Naive B cell (primary cell): ENCODE measurements around the gene PRICKLE2. TPM values are rescaled to one million over a fixed set of nuclear protein-coding genes. Genes with fewer than 3 reads are reported as not detected.

ENCODE experiments used
- ATAC-seq, 2 donors: fragments of 150-1000 bp; cut with Tn5 transposase; 2 replicates each; pipeline ENCODE4 v1.10.0; 2021; ENCODE audit warnings: low read depth in 2 of 2, mild to moderate bottlenecking in 2 of 2, moderate library complexity in 2 of 2
- DNase-seq: peaks from one replicate; pipeline ENCODE4 v3.0.0; 2022
- H3K27ac Mint-ChIP-seq, 6 donors: one replicate each; pipeline ENCODE4 v1.8.0; 2020 to 2022; ENCODE audit warnings: mild to moderate bottlenecking in 6 of 6, mixed read lengths in 6 of 6, moderate library complexity in 5 of 6, inconsistent platforms in 2 of 6
- H3K27me3 Mint-ChIP-seq, 3 donors: one replicate each; pipeline ENCODE4 v1.8.0; 2021 to 2022; ENCODE audit warnings: mixed read lengths in 3 of 3, mild to moderate bottlenecking in 1 of 3
- H3K36me3 Mint-ChIP-seq, 2 donors: one replicate each; pipeline ENCODE4 v1.8.0; 2020 to 2022; ENCODE audit warnings: mixed read lengths in 2 of 2, inconsistent platforms in 1 of 2, mild to moderate bottlenecking in 1 of 2
- H3K4me1 Mint-ChIP-seq, 3 donors: one replicate each; pipeline ENCODE4 v1.8.0; 2020 to 2022; ENCODE audit warnings: mixed read lengths in 3 of 3, inconsistent platforms in 1 of 3, mild to moderate bottlenecking in 1 of 3, moderate library complexity in 1 of 3
- H3K4me3 Mint-ChIP-seq, 8 donors: one replicate each; pipeline ENCODE4 v1.8.0; 2020 to 2022; ENCODE audit warnings: mild to moderate bottlenecking in 8 of 8, mixed read lengths in 8 of 8, moderate library complexity in 8 of 8, inconsistent platforms in 2 of 8
- H3K9me3 Mint-ChIP-seq, 7 donors: one replicate each; pipeline ENCODE4 v1.8.0; 2020 to 2022; ENCODE audit warnings: mixed read lengths in 7 of 7, mild to moderate bottlenecking in 5 of 7, inconsistent platforms in 2 of 7, moderate library complexity in 1 of 7
- polyA plus RNA-seq, 6 donors: library from polyadenylated mRNA; unstranded; fragments of 300-500 nt; fragmentation: Illumina TruSeq; gene quantifications; one replicate each; pipeline ENCODE4 v1.2.3, GENCODE V29; 2021; ENCODE audit warnings: low read depth in 6 of 6

Gene PRICKLE2
- polyA plus RNA-seq, 6 donors from 2014 or later = not detected

DNA sequence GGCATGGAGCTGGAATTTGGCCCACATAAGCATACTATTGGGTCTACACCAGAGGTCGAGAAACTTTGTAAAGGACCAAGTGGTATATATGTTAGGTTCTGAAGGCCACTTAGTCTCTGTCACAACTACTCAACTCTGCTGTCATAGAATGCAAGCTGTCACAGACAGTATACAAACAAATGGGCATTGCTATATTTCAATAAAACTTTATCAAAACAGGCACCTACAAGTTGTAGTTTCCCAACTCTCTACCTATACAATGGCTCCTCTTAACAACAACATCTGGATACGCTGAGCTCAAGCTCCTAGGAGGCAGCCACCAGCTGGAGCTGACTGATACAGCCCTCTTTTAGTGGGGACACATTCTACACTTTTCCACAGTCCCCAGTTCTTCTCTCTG, 15.7 kb upstream of the PRICKLE2 start:
- no peak for DNase-seq
- H3K4me1 Mint-ChIP-seq = no peaks in the 10 kb centered on the region
- no peak for ATAC-seq
- peaks cover 3 to 14% (median 10%) of the 10 kb centered on the region in 7 donors for H3K9me3 Mint-ChIP-seq
- no peak overlapping the region for H3K27ac Mint-ChIP-seq
- no peak overlapping the region for H3K4me3 Mint-ChIP-seq
- H3K27me3 Mint-ChIP-seq = peaks cover 0 to 5% (median 0%) of the 10 kb centered on the region in 3 donors
- H3K36me3 Mint-ChIP-seq = no peaks in the 10 kb centered on the region

DNA sequence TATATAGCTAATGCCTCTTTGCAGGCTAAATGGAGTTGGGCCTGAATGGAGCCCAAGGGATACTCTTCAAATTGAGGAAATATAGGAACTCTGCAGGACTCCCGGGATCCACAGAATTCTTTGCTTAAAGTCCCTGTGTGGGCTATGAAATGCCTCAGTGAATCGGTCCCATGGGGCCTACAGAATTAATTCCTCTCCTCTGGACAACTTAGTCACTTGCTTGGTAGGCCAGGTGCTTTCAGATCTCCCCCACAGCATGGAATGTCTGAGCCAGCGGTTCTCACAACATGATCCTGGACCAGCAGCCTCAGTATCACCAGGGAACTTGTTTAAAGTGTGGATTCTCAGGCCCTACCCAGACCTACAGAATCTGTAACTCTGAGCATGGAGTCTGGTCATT, 15.1 kb upstream of the PRICKLE2 start:
- DNase-seq = no peak
- Mint-ChIP-seq H3K27me3 (peaks cover 0 to 5% (median 0%) of the 10 kb centered on the region in 3 donors), H3K4me1 (no peaks in the 10 kb centered on the region), H3K27ac (no peak overlapping the region), H3K9me3 (peaks cover 3 to 18% (median 10%) of the 10 kb centered on the region in 7 donors), H3K4me3 (no peak overlapping the region), H3K36me3 (no peaks in the 10 kb centered on the region)
- no peak for ATAC-seq

DNA sequence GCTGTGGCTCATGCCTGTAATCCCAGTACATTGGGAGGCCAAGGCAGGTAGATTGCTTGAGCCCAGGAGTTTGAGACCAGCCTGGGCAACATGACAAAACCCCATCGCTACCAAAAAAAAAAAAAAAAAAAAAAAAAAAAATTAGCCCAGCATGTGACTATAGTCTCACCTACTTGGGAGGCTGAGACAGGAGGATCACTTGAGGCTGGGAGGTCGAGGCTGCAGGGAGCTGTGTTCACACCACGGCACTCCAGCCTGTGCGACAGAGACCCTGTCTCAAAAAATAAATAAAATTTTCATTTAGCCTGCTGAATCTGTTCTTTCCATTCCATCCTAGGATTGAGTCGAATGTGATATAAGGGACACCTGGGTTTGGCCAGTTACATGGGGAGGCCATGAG, 14.6 kb upstream of the PRICKLE2 start:
- Mint-ChIP-seq H3K36me3 (no peaks in the 10 kb centered on the region), H3K9me3 (peaks cover 3 to 23% (median 11%) of the 10 kb centered on the region in 7 donors), H3K27ac (no peak overlapping the region), H3K27me3 (peaks cover 0 to 5% (median 0%) of the 10 kb centered on the region in 3 donors), H3K4me3 (no peak overlapping the region), H3K4me1 (no peaks in the 10 kb centered on the region)
- DNase-seq = no peak
- ATAC-seq = no peak

GRCh38 chr3:64238971-64239667, 13.9 kb upstream of the PRICKLE2 start:
- Mint-ChIP-seq H3K27ac (no peak overlapping the region), H3K4me1 (no peaks in the 10 kb centered on the region), H3K27me3 (peaks cover 0 to under 1% (median 0%) of the 10 kb centered on the region in 3 donors), H3K4me3 (no peak overlapping the region), H3K9me3 (peaks cover 3 to 26% (median 12%) of the 10 kb centered on the region in 7 donors), H3K36me3 (no peaks in the 10 kb centered on the region)
- ATAC-seq = no peak
- DNase-seq = no peak

DNA sequence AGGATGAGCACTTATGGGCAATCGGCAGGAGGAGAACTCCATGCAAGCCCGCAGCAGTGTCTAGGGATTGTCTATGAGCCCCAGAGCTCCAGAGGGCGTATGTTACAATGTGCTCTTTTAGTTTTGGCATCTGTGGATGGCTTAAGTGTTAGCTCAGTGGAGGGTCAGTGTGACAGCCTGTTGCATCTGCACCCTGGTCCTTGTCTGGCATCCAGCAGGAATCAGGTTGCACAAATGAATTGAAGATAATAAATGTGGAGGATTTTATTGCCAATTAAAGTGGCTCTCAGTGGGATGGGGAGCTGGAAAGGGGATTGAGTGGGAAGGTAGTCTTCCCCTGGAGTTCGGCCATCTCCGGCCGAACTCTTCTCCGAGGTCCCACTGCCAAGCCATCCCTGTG, 11.8 kb upstream of the PRICKLE2 start:
- H3K4me1 Mint-ChIP-seq = no peaks in the 10 kb centered on the region
- no peaks in the 10 kb centered on the region for H3K36me3 Mint-ChIP-seq
- no peaks in the 10 kb centered on the region for H3K27me3 Mint-ChIP-seq
- ATAC-seq (no peak), DNase-seq (no peak)
- H3K4me3 Mint-ChIP-seq = no peak overlapping the region
- H3K9me3 Mint-ChIP-seq = peaks cover 4 to 26% (median 12%) of the 10 kb centered on the region in 7 donors
- peak overlapping the region in 1 of 6 donors; percentile 81 for H3K27ac Mint-ChIP-seq

GRCh38 chr3:64235605-64236004, 10.3 kb upstream of the PRICKLE2 start:
- Mint-ChIP-seq H3K4me3 (no peak overlapping the region), H3K36me3 (no peaks in the 10 kb centered on the region), H3K4me1 (no peaks in the 10 kb centered on the region), H3K9me3 (peaks cover 4 to 26% (median 11%) of the 10 kb centered on the region in 7 donors), H3K27ac (no peak overlapping the region), H3K27me3 (no peaks in the 10 kb centered on the region)
- no peak for DNase-seq
- no peak for ATAC-seq

DNA sequence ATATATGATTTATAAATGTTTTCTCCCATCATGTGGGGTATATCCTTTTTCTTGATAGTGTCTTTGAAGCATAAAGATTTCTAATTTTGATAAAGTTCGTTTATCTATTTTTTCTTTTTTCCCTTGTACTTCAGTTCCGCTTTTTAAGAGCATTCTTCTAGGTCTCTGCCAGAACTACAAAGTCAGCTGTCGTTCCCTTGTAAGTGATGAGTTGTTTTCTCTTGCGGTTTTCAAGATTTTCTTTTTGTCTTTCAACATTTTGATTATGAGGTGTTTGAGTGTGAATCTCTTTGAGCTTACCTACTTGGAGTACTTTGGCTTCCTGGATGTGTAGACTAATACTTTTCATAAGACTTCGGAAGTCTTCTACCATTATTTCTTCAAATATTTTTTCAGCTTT, 9.3 kb upstream of the PRICKLE2 start:
- ATAC-seq (no peak), DNase-seq (no peak)
- Mint-ChIP-seq H3K4me1 (no peaks in the 10 kb centered on the region), H3K36me3 (no peaks in the 10 kb centered on the region), H3K9me3 (peaks cover 4 to 26% (median 11%) of the 10 kb centered on the region in 7 donors), H3K27me3 (no peaks in the 10 kb centered on the region), H3K27ac (no peak overlapping the region), H3K4me3 (no peak overlapping the region)

GRCh38 chr3:64232821-64233220, 7.6 kb upstream of the PRICKLE2 start:
- peaks cover 3 to 24% (median 9%) of the 10 kb centered on the region in 7 donors for H3K9me3 Mint-ChIP-seq
- DNase-seq = no peak
- H3K36me3 Mint-ChIP-seq = no peaks in the 10 kb centered on the region
- ATAC-seq = no peak
- no peak overlapping the region for H3K27ac Mint-ChIP-seq
- peaks cover 0 to 5% (median 0%) of the 10 kb centered on the region in 3 donors for H3K27me3 Mint-ChIP-seq
- no peaks in the 10 kb centered on the region for H3K4me1 Mint-ChIP-seq
- no peak overlapping the region for H3K4me3 Mint-ChIP-seq

GRCh38 chr3:64229903-64230302, 4.6 kb upstream of the PRICKLE2 start:
- Mint-ChIP-seq H3K9me3 (peaks cover 0 to 6% (median 4%) of the 10 kb centered on the region in 7 donors), H3K4me3 (no peak overlapping the region), H3K36me3 (no peaks in the 10 kb centered on the region), H3K27ac (no peak overlapping the region), H3K27me3 (peaks cover 5 to 8% (median 7%) of the 10 kb centered on the region in 3 donors), H3K4me1 (peaks cover 0 to 3% (median 0%) of the 10 kb centered on the region in 3 donors)
- no peak for DNase-seq
- ATAC-seq = no peak

- Mint-ChIP-seq H3K4me1 (peaks cover 0 to 5% (median 0%) of the 10 kb centered on the region in 3 donors), H3K4me3 (no peak overlapping the region), H3K27me3 (peaks cover 5 to 12% (median 10%) of the 10 kb centered on the region in 3 donors), H3K27ac (no peak overlapping the region), H3K9me3 (peaks cover 0 to 5% (median 0%) of the 10 kb centered on the region in 7 donors), H3K36me3 (no peaks in the 10 kb centered on the region)
- DNase-seq (no peak), ATAC-seq (no peak)
These were observed 2.8 kb upstream of the PRICKLE2 start for GRCh38 chr3:64228110-64228509.

GRCh38 chr3:64226730-64227129, 1.5 kb upstream of the PRICKLE2 start:
- Mint-ChIP-seq H3K27me3 (peaks cover 5 to 12% (median 10%) of the 10 kb centered on the region in 3 donors), H3K4me3 (no peak overlapping the region), H3K4me1 (peaks cover 0 to 5% (median 0%) of the 10 kb centered on the region in 3 donors), H3K36me3 (no peaks in the 10 kb centered on the region), H3K27ac (no peak overlapping the region), H3K9me3 (peaks cover 0 to 4% (median 0%) of the 10 kb centered on the region in 7 donors)
- DNase-seq (no peak), ATAC-seq (no peak)

DNA sequence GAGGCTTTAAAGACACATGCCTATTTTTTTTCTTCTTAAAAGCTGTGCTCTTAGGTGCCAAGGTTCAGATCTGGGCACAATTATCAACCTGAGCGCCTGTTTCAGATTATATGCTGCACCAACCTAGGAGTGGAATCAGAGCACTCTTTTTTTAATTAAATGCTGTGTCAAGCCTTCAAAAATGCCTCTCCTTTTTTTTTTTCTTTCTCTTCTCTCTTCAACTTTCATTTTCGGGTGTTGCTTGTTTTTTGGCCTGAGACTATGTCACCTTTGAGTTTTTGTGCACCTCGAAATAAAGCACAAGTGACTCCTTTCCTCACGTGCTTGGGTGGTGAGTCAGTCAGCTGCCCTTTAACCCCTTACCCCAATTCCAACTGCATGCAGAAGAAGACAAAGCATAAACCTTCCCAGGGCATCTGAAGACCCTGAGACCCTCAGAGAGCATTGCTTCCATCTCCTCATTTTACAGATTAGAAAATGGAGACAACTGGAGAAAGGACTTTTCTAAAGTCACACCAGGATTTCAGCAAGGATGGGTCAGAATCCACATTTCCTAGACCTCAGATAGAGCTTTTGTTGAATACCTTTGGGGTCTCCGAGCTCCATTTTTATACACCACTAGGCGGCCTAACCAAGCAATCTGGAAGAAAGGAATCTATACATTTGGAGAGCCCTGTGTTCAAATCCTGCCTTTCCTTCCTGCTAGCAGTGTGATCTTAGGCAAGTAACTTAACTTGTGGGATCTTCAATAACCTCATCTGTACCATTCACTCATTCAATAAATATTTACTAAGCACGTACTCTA, 631 bp upstream of the PRICKLE2 start:
- DNase-seq (no peak), ATAC-seq (no peak)
- Mint-ChIP-seq H3K27me3 (peaks cover 5 to 12% (median 10%) of the 10 kb centered on the region in 3 donors), H3K4me1 (peaks cover 0 to 5% (median 0%) of the 10 kb centered on the region in 3 donors), H3K36me3 (no peaks in the 10 kb centered on the region), H3K27ac (peak overlapping the region in 1 of 6 donors; percentile 72), H3K4me3 (peak overlapping the region in 2 of 8 donors; percentile 18 to 65), H3K9me3 (peaks cover 0 to 4% (median 0%) of the 10 kb centered on the region in 7 donors)

DNA sequence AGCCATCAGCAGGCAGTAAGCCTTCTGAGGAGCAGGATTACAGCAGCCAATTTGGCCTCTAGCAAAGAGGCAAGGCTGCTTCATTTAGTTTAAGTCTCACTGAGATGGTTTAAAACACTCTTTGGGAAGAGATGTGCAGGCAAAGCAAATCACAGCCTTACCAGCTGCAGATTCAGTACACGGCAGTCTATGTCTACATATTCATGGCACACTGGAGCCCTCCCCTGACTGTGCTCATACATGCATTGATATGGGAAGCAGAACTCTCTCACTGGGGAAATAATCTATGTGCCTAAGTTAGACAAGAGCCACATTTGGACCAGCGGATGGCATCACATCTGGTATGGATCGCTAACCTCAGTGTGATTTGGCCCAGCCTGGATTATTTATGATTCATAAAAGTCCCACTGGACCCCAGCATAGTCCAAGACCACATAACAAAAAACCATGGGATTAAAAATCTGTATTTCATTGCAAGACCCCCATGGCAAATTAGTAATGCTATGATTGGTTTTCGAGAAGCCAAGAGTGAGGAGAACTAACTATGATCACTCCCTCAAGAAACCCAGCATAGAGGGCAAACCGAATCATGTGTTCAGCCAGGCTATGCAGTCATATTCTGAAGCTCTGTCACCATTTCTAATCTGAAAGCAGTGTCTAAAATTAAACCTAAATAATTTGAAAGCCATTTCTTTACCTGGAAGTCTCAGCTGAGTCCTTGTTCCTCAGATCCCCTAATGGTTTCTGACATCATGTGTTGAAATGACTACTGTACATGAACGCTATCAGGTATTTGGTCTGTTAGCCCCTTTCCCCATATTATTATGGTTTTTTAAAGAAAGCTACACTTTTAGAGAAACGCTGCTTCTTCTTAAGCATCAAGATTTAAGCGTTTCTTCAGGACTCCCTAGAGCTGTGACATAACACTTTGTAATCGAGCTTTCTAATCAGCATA, 1.2 kb downstream of the PRICKLE2 start:
- Mint-ChIP-seq H3K36me3 (no peaks in the 10 kb centered on the region), H3K27ac (no peak overlapping the region), H3K4me1 (peaks cover 0 to 5% (median 0%) of the 10 kb centered on the region in 3 donors), H3K27me3 (peaks cover 5 to 12% (median 10%) of the 10 kb centered on the region in 3 donors), H3K9me3 (peaks cover 0 to 4% (median 0%) of the 10 kb centered on the region in 7 donors), H3K4me3 (peak overlapping the region in 1 of 8 donors; percentile 65)
- DNase-seq (no peak), ATAC-seq (no peak)
